Activated CD4-positive, CD25-positive, alpha-beta regulatory T cell treated with anti-CD3 and anti-CD28 coated beads, Interleukin-2, amount 50 U/mL, for 16 hours (primary cell): ENCODE measurements around the gene ADAMTS12.

Experiments
- DNase-seq: peaks from one replicate; pipeline ENCODE4 v3.0.0-alpha.2; 2020; ENCODE audit warnings: low read depth, low spot score

ADAMTS12 gene

DNA sequence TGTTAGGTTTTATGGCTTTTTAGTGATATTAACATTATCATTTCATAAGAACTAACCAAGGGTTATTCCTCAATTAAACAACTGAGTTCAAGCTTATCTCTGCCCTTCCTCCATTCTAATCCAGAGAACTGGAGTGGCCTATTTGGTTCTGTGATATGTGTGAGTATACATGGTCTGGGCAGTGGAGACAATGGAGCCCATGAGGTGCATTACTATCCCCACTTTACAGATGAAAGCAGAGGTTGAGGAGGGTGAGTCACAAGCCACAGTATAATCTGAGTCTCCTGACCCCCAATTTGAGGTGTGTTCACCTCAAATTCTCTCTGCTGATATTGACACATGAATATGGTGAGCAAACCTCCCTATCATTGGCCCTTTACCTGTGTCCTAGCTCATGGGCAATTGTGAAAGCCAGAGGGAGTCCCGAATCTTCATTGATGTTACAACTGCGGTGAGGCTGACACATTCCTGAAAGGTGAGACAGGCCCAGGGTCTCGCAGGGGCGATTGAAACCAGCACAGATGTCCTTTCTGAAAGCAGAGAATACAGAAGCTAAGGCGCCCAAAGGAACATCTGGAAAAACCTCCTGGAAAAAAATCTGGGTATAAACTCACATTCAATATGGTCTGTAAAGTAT lies 233.9 kb downstream of the ADAMTS12 start:
- no peak for DNase-seq

DNA sequence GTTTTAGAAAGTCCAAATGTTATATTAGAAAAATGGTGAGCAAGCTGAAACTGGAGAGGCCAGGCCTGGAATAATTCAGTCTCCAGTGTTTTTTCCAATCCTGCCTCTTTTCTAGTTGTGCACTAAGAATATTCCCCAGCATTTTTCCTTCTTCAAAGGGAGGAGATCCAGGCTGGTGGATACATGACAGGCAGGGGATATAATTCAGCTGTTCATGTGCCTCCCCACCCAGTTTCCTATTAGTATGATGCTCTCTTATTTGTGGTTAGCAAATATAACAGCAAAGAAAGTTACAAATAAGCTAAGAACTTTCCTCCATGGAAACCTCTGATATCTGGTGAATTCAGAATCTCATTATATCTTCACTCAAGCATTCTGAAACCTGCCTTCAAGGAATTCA lies 234.6 kb downstream of the ADAMTS12 start:
- no peak for DNase-seq

DNA sequence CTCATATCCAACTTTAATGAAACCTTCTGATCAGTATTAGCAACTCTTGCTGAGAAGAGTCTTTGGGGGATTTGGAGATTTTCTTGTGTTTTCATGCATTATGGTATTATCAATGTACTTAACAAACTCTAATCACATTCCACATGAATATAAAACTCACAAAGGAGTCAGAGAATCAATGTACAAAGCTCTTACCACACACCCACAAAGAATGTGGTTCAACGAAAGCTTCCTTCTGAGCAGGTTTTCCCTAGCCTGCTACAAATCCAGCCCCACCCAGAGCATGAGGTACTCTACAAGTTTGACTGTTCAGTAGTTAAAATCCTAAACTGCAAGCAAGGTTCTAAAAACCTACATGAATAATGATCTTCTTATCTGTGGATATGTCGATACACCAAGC lies 240.9 kb downstream of the ADAMTS12 start:
- no peak for DNase-seq

DNA sequence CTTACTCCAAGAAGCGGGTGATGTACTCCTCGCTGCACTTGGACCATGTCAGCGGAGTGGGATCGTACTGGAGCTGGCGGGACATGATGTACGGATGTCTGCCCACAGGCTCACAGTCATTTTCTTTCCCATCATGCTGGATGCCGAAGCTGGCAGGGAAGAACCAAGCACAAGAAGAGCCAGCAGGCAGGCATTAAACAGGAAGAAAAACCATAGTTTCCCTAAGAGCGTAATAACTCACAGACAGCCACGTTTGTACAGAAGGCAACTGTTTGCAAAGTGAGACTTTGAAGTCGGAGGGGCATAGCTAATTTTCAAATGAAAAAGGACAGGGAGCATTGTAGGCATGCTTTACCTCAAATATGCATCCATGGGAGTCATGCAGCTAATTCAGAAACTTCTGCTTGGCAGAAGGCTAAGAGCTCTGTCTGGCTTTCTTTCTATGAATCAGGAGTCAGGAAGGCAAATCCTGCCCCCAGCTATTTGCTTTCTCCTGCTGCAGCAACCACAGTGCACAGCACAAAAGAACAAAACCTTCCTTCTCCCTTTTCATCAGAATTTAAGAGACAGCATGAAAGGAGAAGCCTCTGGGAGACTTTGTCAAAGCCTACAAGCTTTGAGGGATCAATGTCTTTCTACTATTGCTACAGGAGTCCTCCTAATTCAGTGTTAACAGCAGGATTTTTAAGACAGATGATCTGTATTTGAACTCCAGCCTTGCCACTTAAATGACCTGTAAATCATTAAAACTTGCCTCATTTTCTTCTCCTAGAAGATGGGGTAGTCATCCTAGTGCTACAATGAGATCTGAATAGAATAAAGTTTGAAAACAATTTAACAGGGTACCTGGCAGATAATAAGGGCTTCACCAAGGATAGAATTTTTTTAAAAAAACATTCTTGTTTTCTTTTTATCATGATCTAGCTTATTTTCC lies 242.0 kb downstream of the ADAMTS12 start:
- DNase-seq = no peak

DNA sequence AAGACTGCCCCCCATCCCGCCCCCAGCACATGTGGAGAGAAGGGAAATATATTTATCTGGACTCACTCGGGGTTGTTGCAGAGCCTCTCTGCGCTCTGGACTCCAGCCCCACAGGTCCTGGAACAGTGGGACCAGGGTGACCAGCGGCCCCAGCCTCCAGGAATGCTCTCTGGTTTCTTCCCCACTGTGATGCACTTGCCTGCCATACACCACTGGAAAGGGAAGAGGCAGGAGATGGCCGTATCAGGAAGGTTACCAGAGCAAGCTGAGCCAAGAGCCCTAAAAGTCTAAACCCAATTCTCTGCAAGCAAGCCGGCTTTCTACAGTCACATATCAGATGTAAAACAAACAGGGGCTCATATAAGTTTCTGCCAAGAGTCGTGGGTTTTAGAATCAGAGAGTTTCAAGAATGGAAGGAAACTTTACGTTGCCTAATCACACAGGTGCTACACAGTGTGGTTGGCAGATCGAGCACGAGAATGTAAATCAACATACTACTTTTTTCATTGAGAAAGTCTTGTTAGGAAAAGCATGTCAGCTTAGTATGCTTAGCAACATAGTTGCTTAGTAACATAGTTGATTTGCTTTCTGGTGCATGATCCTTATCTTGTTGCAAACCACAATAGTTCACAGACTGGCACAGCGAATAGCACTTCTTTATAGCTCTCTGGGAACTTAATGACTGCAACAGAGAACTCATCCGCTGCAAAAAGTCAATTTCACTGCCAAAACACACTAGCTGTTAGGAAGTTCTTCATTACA lies 249.9 kb downstream of the ADAMTS12 start:
- no peak for DNase-seq

DNA sequence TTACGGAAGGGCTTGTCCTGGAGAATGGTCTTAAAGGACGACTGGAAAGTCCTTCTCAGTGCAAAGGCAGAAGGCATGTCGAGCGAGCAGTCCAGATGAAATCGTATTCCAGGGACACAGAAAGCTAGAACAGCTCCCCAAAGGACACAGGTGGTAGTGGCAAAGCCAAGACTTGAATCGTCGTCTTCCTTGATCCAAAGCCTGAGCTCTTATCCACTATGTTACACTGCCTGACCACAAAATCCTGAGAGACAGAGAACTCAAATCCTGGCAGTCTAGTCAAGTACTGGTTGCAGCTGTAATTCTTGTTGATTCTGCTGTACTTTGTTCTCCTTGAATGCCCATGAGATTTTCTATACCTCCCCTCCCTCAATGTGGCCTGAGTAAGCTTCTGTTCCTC lies 252.3 kb downstream of the ADAMTS12 start:
- no peak for DNase-seq

DNA sequence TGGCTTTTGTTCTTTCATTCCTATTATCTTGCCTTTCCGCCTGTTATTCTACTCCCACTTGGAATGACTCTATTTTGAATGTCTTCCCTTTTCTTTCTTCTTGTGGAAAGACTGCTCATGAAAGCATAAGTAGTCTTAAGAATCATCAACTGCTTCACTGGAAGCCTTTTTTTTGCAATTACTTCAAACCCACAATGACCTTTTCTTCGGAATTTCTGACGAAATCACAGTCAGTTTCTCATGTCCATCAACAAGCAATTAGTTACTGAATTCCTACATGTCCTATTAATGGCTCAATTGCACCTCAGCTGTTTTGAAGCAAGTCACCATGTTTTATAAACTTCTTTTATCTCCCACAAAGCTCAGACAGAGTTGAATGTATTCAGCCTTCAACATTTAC lies 254.8 kb downstream of the ADAMTS12 start:
- no peak for DNase-seq

DNA sequence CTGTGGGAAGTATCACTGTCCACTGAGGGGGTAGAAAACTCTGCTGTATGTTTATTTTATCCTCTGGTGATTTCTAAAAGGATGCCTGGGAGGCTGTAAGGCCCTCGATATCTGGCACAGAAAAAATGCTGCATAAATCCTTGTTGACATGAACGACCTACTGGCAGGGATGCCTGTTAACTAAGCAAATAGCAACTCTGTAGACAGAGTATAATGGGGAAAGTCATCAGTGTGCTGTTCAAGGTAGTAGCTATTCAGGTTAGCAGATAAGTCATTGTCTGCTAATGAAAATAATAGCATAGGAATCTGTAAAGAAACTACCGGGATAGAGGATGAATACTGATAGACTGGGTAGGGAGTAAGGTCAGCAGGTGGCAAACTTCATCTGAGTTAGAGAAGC lies 256.2 kb downstream of the ADAMTS12 start:
- DNase-seq = no peak

DNA sequence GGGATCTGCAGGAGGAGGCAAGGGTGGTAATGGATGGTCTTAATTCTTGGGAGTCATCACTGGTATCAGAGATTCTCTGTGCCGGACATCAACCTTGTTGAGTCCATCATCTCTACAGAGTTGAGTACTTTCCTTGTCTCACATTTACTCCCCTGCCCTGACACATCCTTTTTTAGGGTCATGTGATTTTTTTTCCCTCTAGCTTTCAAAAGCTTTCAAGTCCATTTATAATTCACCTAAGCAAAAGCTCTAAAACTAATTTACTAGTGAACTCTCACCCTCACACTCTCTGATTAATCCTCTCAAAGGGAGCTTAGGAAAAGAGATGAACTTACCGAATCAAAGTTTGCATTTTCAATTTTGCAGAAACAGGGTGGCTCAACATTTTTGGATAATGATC lies 258.1 kb downstream of the ADAMTS12 start:
- DNase-seq = no peak

DNA sequence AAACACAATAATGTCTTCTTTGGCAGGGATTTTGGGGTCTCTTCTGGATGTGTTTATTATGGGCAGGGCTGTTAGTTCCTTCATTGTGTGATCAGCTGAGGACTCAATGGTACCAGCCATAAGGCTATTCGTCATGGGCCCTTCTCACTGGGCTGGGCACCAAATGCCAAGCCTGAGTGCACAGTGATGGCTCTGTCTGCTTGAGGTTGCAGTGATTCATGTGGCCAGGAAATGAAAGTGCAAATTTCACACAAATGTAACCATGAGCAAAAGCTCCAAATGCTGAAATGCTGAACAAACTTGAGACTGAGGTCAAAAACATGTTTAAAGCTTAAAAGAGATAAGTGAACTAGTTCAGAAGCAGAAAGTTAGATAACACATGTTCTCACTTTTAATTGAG lies 260.0 kb downstream of the ADAMTS12 start:
- no peak for DNase-seq

DNA sequence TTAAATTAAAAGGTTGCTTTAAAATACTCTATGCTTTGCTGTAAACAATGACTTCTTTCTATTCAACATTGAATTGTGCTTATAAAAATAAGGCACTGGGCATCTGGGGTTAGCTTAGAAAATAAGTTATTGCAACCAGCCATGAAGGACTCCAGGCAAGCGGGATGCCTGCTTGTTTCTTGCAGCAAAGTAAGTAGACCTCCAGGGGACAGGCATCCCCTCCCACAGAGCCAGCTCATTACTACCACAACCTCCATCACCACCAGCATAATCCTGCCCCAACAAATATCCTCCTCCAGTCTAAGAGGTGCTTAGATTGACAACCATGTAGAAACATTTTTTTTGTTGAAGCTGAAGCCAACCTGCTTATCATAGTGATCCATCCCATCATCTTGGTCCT lies 260.7 kb downstream of the ADAMTS12 start:
- DNase-seq = no peak

DNA sequence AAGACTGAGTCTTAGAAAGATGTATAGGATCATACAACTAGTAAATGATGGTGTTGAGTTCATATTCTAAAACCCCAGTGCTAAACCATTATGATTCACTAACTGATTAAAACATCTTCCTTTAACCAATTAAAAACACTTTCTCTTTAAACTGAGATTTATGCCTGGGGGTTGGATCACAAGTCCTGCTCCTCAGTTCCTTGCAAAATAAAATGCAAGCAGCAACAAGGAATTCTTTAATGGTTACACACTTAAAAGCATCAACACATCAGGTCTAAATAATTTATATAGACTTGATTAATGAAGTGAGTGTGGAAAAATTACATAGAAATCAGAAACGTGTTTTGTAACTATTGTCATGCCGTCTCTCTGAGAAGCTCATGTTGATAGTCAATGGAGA lies 261.8 kb downstream of the ADAMTS12 start:
- DNase-seq = no peak

DNA sequence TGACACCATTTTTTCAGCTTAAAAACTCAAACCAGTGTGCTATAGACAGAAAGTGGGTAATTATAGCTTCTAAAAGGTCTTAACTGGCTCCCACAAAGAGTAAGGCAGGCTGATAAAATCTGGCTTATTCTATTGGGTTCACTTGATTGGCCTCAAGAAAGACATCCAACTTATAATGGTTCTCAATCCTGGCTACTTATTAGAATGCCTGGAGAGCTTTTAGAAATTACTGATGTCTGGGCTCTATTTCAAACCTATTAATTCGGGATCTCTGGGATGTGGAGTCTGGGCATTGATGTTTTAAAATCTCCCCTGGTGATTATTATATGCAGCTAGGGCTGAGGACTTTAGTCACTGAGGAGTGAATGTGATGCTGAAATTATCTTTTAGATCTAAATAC lies 263.0 kb downstream of the ADAMTS12 start:
- DNase-seq = no peak

DNA sequence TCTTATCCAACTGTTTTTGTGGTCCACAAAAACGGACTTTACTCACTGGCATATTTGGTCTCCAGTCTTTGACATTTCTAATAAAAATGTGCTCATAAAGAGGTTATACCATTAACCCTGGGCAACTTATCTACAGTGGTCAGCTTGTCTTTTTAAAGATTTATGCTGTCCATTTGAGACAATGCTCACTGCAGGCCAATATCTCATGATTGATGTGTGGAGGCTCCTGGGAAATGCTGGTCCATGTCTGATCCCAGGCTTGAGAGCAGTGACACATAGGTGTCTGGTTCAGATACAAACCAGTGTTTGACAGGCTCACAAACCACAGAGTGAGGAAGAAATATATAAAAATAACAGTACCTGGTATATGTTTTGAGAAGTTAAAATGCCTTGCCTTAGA lies 270.3 kb downstream of the ADAMTS12 start:
- DNase-seq = no peak

DNA sequence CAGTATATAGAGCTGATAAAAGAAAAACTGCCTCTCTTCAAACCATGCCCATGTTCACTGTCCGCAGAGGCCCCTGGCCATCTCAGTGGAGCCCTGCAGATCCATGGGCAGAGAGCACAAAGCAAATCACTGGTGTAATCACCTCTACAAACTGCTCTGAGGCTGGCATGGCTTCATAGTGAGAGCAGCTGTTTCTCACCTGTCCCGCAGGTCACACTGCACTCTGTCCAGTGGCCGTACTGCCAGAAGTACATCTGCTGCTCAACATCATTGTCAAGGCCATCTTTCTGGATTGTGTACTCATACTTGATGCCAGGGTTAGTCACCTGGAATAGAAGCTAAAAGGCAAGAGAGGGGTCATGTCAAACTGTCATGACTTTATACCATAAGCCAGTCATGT lies 277.8 kb downstream of the ADAMTS12 start:
- DNase-seq = no peak

DNA sequence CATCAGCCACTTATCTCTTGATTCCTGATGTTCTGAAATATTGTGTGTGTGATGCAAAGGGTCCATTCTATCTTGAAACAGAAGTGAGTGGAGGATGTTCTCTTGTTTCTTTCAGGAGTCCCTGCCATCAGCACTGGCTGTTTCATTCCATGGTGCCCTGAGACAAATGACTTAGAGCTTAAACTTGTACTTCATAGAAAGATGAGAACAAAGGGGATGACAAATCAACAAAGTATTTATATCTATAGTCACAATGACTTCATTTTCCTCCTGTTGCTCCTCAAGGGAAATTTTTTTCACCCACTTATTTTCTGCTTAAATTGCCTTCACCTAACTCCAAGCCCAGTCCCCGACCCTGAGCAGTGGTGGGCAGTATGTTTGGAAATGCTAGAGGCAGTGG lies 279.4 kb downstream of the ADAMTS12 start:
- DNase-seq = no peak

DNA sequence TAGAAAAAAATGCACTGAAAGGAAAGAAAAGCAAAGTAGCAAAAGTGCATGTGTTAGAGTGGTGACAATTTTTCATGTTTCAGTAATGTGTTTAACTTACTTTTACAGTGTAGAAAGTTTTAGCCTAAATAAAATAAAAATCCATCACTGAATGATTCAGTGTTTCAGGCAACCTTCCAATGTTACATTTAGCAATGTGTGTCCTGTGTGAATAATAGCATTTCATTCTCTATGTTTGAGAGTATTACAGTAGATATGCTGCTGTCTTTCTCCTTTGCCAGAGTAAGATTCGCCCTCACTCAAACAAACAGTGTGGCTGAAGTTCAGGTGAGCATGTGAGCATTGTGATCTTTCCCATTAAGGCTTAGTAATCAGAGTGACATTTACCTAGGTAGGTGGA lies 279.9 kb downstream of the ADAMTS12 start:
- DNase-seq = no peak

DNA sequence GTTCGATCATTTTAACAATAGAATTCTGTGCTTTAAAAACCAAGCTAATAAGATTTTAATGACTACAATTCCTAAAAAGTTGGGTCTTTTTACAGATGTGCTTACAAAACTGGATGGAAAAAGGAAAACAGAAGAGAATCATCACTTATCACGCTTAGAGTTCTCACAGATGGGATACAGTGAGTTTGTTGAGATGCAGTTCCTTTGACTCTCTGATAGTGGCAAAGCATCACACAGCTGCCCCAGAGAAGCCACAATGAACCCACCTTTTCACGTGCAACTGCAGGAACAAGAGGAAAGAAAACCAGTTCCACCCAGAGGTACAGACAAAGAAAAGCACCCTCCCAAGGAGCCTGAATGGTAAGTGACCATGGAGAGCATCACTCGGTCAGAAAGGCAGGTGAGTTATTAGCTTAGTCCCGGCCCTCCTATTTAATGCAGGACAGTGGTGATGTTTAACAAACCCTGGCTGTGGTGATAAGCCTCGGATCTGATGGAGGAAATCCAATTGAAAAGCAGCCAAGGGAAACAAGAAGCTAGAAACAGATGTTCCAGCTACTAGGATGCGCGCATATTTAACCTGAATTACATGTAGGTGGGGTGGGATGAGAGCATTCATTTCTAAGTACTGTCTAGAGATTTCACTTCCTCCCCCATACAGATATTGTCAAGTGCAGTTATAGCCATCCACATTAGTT lies 283.3 kb downstream of the ADAMTS12 start:
- DNase-seq = no peak

DNA sequence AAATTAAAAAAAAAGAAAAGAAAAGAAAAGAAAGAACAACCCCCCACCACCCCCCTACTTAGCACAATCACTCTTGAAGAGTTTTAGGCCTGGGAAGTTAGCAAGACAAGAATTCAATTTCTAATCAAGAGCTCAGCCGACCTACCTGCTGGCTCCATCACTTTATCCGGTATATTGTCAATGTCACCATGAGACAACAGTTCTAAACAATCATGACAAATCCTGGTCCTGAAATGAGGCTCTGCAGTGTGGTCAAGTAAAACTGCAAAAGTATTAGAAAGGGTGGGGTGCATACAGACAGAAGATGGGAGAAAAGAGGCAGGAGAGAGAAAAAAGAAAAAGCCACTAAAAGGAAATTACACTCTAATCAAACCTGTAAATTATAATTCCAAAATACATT lies 287.3 kb downstream of the ADAMTS12 start:
- no peak for DNase-seq

DNA sequence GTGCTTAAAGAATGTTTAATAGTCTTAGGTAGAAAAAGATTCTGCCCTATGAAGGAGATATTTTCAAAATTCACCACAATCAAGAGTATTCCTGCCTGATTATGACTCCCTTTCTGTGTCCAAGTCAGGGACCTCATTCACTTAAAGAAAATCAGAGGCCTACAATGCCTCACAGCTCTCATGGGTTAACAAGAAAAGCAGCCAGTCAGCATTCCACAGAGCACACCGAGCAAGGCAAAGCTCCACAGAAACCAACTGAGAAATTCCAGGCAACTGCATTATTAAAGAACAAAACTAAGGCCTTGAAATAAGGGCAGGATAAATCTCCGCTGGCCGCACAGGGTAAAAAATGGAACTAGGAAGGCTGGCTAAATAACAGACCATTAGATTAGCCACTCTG lies 289.9 kb downstream of the ADAMTS12 start:
- DNase-seq = no peak

DNA sequence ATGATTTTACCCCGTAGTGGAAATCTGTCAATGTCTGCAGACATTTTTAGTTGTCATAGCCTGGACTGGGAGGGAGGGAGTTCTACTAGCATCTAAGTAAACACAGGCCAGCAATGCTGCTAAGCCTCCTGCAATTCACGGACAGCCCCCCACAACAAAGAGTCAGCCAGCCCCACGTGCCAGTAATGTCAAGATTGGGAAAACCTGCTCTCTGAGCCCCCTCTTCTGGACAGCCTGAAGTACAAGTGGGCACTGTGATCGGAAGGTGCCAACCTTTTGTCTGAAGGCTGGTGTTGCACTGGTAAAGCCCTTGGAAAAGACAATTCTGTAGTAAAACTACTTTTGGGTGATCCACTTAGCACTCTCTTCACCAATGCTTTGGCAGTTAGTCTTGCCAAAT lies 296.5 kb downstream of the ADAMTS12 start:
- DNase-seq = no peak

DNA sequence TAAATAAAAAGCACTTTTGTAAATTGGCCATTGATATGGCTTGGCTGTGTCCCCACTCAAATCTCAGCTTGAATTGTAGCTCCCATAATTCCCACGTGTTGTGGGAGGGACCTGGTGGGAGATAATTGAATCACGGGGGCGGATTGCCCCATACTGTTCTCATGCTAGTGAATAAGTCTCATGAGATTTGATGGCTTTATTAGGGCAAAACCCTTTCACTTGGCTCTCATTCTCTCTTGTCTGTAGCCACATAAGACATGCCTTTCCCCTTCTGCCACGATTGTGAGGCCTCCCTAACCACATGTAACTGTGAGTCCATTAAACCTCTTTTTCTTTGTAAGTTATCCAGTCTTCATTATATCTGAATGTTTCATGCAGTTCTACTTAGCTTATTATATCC lies 297.8 kb downstream of the ADAMTS12 start:
- DNase-seq = no peak
